Thymus (tissue), 11 donors: ENCODE results near the gene DNAI4. TPM values are rescaled to one million over a fixed set of nuclear protein-coding genes. Genes with fewer than 3 reads are reported as not detected.
A peak's percentile ranks its signal among the peaks of the same experiment; 100 is the strongest.
"Not testable (repeated sequence)": the region's sequence is repeated elsewhere in the genome, so short reads cannot be mapped to it uniquely, and the experiment has no call there.

Experiments used
- DNase-seq, 9 donors: peaks; one replicate each; pipeline ENCODE4 v3.0.0-alpha.2; 2013; ENCODE audit warnings: low spot score in 9 of 9, low read depth in 6 of 9, missing footprints in 1 of 9
- H3K27ac ChIP-seq, 2 donors: one replicate each; pipeline ENCODE4 v1.5.1; 2013; ENCODE audit warnings: control low read depth in 1 of 2, low read depth in 1 of 2, low read length in 1 of 2, mild to moderate bottlenecking in 1 of 2, moderate library complexity in 1 of 2
- H3K27me3 ChIP-seq, 2 donors: one replicate each; pipeline ENCODE4 v1.5.1; 2013; ENCODE audit warnings: low read length in 1 of 2; ENCODE audit not compliant: control insufficient read depth in 2 of 2, insufficient read depth in 1 of 2
- H3K36me3 ChIP-seq, 2 donors: one replicate each; pipeline ENCODE4 v1.5.1; 2013; ENCODE audit warnings: low read length in 1 of 2, mild to moderate bottlenecking in 1 of 2, moderate library complexity in 1 of 2; ENCODE audit not compliant: control insufficient read depth in 2 of 2, insufficient read depth in 2 of 2
- H3K4me1 ChIP-seq, 2 donors: one replicate each; pipeline ENCODE4 v1.5.1; 2013; ENCODE audit warnings: low read length in 2 of 2; ENCODE audit not compliant: control insufficient read depth in 2 of 2, insufficient read depth in 2 of 2
- H3K4me3 ChIP-seq, 2 donors: one replicate each; pipeline ENCODE4 v1.5.1; 2013; ENCODE audit warnings: low read length in 2 of 2, control low read depth in 1 of 2, mild to moderate bottlenecking in 1 of 2
- H3K9me3 ChIP-seq, 2 donors: one replicate each; pipeline ENCODE4 v1.5.1; 2013; ENCODE audit warnings: low read length in 1 of 2, mild to moderate bottlenecking in 1 of 2; ENCODE audit not compliant: control insufficient read depth in 2 of 2, insufficient read depth in 1 of 2
- WGBS: extraction: QIAGEN DNeasy Blood & Tissue Kit; methylation state at CpG from one replicate; pipeline ENCODE4 v1.1.7; 2013; 5-methylcytosine and 5-hydroxymethylcytosine counted together
- polyA plus RNA-seq: library from polyadenylated mRNA; stranded (reverse); fragments of 200-250 nt; gene quantifications from one replicate; pipeline ENCODE4 v1.2.3, GENCODE V29; 2013
- total RNA-seq: library from RNA; stranded (reverse); fragments of 120-200 nt; gene quantifications from one replicate; pipeline ENCODE4 v1.2.4, GENCODE V29; 2013
- donor health status: healthy.

Gene DNAI4
- total and polyA plus RNA-seq, 2 donors: 4.9 to 14.3 TPM

DNA sequence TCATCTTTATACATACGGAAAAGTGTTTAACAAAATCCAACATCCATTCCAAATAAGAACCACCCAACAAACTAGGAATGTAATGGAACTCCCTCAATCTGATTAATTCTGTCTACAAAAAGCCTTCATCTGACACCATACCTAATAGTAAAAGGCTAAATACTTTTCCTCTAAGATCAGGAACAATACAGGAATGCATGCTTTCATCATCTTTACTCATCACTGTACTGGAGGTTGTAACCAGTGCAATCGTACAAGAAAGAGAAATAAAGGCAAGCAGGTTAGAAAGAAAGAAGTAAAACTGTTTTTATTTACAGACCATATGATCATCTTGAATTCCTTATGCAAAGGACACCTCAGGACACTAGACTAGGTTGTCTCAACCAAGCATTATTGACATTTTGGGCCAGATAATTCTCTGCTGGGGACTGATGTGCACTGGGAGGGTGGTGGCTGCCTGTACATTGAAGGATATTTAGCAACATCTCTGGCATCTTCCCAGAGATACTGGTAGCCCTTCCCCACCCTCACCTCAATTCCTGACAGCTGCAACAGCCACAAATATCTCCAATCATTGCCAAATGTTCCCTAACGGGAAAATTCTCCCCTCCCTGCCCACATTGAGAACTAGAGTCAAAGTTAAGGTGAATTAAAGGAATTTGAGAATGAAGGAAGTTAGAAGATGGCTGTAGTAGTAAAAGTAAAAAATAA, 93.0 kb downstream of the DNAI4 start:
- Histone ChIP-seq H3K4me1 (no peaks in the 10 kb centered on the region), H3K27me3 (no peaks in the 10 kb centered on the region), H3K27ac (no peak overlapping the region), H3K36me3 (no peaks in the 10 kb centered on the region), H3K4me3 (no peak overlapping the region), H3K9me3 (no peaks in the 10 kb centered on the region)
- WGBS: 96% methylated on average over 3 of the region's 3 CpGs
- DNase-seq: no peak

DNA sequence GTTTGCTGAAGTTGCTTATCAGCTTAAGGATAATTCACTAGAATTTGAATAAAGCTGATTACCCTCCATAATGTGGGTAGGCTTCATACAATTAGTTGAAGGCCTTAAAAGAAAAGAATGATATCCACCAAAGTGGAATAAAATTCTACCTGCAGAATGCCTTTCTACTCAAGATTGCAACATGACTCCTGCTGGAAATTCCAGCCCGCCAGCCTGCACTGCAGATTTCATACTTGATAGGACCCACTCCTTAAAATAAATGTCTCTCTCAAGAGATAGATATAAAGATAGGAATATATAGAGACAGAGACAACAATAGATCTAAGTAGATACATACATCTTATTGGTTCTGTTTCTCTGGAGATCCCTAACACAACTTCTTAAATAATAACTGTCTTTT, 99.9 kb downstream of the DNAI4 start:
- no peak for DNase-seq
- H3K27ac ChIP-seq: no peak overlapping the region
- H3K9me3 ChIP-seq: no peaks in the 10 kb centered on the region
- H3K27me3 ChIP-seq: no peaks in the 10 kb centered on the region
- no peak overlapping the region for H3K4me3 ChIP-seq
- WGBS: 98% methylated on average over 1 of the region's 1 CpG
- no peaks in the 10 kb centered on the region for H3K36me3 ChIP-seq
- no peaks in the 10 kb centered on the region for H3K4me1 ChIP-seq

DNA sequence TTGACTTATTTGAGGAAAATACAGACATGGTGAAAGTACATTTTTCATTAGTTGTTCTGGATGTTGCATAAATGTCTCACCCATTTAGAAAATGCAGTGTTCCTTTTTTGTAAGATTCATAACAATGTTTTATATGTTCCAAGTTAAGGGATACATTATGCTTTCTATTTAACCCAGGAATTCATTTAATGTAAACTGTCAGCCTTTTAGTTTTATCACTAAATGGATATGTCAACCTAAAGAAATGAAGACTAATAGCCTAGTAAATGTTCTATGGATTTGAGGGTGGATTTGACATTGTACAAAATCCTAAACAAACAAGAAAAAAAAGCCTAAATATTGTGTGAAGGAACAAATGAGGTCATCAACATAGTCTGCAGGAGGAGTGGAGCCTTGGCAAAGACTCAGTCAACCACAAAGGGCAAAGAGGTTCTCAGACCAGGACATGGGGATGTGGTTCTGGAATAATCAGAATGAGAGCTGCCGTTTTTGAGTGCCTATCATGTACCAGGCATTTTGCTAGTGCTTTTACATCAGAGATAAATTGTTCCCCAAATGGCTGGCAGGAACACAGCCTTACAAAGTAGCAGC, 114.8 kb downstream of the DNAI4 start:
- no peaks in the 10 kb centered on the region for H3K27me3 ChIP-seq
- DNase-seq: no peak
- no peaks in the 10 kb centered on the region for H3K9me3 ChIP-seq
- no peaks in the 10 kb centered on the region for H3K36me3 ChIP-seq
- H3K4me3 ChIP-seq: no peak overlapping the region
- WGBS: 91% methylated on average over 1 of the region's 1 CpG
- no peak overlapping the region for H3K27ac ChIP-seq
- H3K4me1 ChIP-seq: no peaks in the 10 kb centered on the region

DNA sequence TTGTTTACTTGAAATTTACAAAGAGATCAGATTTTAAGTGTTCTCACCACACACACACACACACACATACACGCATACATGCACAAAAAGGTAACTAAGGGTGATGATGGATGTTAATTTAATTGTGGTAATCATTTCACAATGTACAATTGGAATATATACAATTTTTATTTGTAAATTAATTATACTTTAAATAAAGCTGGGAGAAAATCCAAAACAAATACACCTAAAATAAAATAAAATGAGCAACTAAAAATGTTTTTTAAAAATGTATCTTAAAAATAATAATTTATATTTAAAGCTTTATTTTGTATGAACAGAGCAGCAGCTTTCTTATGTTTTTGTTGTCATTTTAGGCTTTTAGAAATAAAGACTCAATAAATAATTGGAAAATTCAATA, 115.4 kb downstream of the DNAI4 start:
- H3K4me1 ChIP-seq: no peaks in the 10 kb centered on the region
- no peak overlapping the region for H3K4me3 ChIP-seq
- no peak for DNase-seq
- H3K9me3 ChIP-seq: no peaks in the 10 kb centered on the region
- H3K36me3 ChIP-seq: no peaks in the 10 kb centered on the region
- 94% methylated on average over 1 of the region's 1 CpG for WGBS
- no peaks in the 10 kb centered on the region for H3K27me3 ChIP-seq
- H3K27ac ChIP-seq: no peak overlapping the region

GRCh38 chr1:66795839-66796238, 128.8 kb downstream of the DNAI4 start:
- 100% methylated on average over 2 of the region's 2 CpGs for WGBS
- H3K4me3 ChIP-seq, H3K4me1 ChIP-seq, H3K27ac ChIP-seq, H3K9me3 ChIP-seq, H3K27me3 ChIP-seq, DNase-seq, H3K36me3 ChIP-seq: not testable (repeated sequence)

DNA sequence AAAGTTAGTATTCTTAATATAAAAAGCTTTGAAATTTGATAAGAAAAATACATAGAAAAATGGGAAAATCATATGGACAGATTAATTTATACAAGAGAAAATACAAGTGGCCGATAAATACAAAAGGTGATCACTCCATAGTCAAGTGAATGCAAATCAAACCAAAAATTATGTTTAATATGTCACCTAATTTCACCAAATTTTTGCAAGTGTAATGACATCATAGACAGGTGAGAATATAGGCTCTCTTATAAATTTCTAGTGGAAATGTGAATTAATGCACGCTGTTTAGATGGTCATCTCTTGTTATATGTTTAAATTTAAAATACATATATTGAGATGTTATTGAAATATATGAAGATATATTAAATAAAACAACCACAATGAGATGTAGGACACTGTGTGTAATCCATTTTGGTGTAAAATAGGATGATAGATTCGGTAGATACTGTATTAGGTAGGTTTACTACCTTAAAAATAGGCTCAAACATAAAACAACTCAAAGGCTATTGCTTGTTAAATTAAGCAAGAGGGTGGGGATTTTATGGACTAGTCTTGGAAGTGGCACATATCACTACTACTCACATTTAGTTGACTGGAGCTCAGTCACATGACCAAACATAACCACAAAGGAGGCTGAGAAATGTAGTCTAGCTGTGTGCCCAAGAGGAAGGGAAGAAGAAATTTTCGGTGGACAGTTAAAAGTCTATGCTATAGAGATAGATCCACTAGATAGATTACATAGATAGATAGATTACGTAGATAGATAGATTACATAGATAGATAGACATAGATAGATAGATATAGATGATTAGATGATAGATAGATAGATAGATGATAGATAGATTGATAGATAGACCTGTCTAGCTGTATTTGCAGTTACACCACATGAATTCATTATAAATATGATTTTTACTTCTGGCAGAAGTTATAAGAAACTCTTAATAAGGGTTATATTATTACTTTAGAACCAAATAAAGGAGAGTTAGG, 132.7 kb downstream of the DNAI4 start:
- no peak overlapping the region for H3K27ac ChIP-seq
- DNase-seq: no peak
- no peaks in the 10 kb centered on the region for H3K9me3 ChIP-seq
- no peaks in the 10 kb centered on the region for H3K36me3 ChIP-seq
- no peak overlapping the region for H3K4me3 ChIP-seq
- WGBS: 97% methylated on average over 5 of the region's 5 CpGs
- H3K27me3 ChIP-seq: no peaks in the 10 kb centered on the region
- H3K4me1 ChIP-seq: no peaks in the 10 kb centered on the region

- Histone ChIP-seq H3K36me3 (no peaks in the 10 kb centered on the region), H3K4me3 (no peak overlapping the region), H3K9me3 (no peaks in the 10 kb centered on the region), H3K4me1 (no peaks in the 10 kb centered on the region), H3K27me3 (no peaks in the 10 kb centered on the region), H3K27ac (no peak overlapping the region)
- WGBS: 61% methylated on average over 6 of the region's 6 CpGs
- DNase-seq: peak in 2 of 9 donors; percentile 17 to 55
Observed at GRCh38 chr1:66788231-66788939, 136.3 kb downstream of the DNAI4 start.

- H3K4me3 ChIP-seq: no peak overlapping the region
- H3K36me3 ChIP-seq: no peaks in the 10 kb centered on the region
- H3K27ac ChIP-seq: no peak overlapping the region
- DNase-seq: no peak
- WGBS: 100% methylated on average over 4 of the region's 4 CpGs
- no peaks in the 10 kb centered on the region for H3K4me1 ChIP-seq
- H3K27me3 ChIP-seq: no peaks in the 10 kb centered on the region
- no peaks in the 10 kb centered on the region for H3K9me3 ChIP-seq
Observed at GRCh38 chr1:66787641-66788040, 137.0 kb downstream of the DNAI4 start.
